Progenitor cell of endocrine pancreas (in vitro differentiated cells): ENCODE measurements around the gene EVA1A. TPM values are rescaled to one million over a fixed set of nuclear protein-coding genes. Genes with fewer than 3 reads are reported as not detected.

ENCODE experiments used
- DNase-seq: peaks from one replicate; pipeline ENCODE4 v3.0.0; 2021; ENCODE audit warnings: low spot score; ENCODE audit not compliant: unreplicated experiment
- H3K27ac Mint-ChIP-seq: 2 replicates; pipeline ENCODE4 v1.8.0; 2021; ENCODE audit warnings: mild to moderate bottlenecking, moderate library complexity, mixed read lengths
- H3K27me3 Mint-ChIP-seq: 2 replicates; pipeline ENCODE4 v1.8.0; 2021; ENCODE audit warnings: mixed read lengths
- H3K36me3 Mint-ChIP-seq: 2 replicates; pipeline ENCODE4 v1.8.0; 2022; ENCODE audit warnings: mixed read lengths; ENCODE audit not compliant: insufficient read depth
- H3K4me1 Mint-ChIP-seq: 2 replicates; pipeline ENCODE4 v1.8.0; 2021; ENCODE audit warnings: low read depth, mixed read lengths
- H3K4me3 Mint-ChIP-seq: 2 replicates; pipeline ENCODE4 v1.8.0; 2021; ENCODE audit warnings: low read depth, mild to moderate bottlenecking, moderate library complexity, mixed read lengths
- H3K9me3 Mint-ChIP-seq: 2 replicates; pipeline ENCODE4 v1.8.0; 2021; ENCODE audit warnings: low read depth, mixed read lengths
- CTCF ChIP-seq: fragments of 200-600 bp; sonication (generic); IDR thresholded peaks from one replicate; pipeline ENCODE4 v1.5.0; 2021; ENCODE audit warnings: antibody characterized with exemption, mild to moderate bottlenecking; ENCODE audit not compliant: unreplicated experiment
- total RNA-seq: library from RNA; stranded (reverse); gene quantifications from 2 replicates; pipeline ENCODE4 v1.2.1, GENCODE V29; 2021

The EVA1A gene
- total RNA-seq, 1 donor from 2014 or later, result 10.9 TPM

GRCh38 chr2:75580156-75580555 is 19.4 kb upstream of the EVA1A start:
- no peaks in the 10 kb centered on the region for H3K4me1 Mint-ChIP-seq
- DNase-seq, result no peak
- no peaks in the 10 kb centered on the region for H3K27me3 Mint-ChIP-seq
- no peak for TF ChIP-seq CTCF
- H3K4me3 Mint-ChIP-seq, result no peak overlapping the region
- H3K9me3 Mint-ChIP-seq, result peaks cover 12% of the 10 kb centered on the region
- no peak overlapping the region for H3K27ac Mint-ChIP-seq
- no peaks in the 10 kb centered on the region for H3K36me3 Mint-ChIP-seq

DNA sequence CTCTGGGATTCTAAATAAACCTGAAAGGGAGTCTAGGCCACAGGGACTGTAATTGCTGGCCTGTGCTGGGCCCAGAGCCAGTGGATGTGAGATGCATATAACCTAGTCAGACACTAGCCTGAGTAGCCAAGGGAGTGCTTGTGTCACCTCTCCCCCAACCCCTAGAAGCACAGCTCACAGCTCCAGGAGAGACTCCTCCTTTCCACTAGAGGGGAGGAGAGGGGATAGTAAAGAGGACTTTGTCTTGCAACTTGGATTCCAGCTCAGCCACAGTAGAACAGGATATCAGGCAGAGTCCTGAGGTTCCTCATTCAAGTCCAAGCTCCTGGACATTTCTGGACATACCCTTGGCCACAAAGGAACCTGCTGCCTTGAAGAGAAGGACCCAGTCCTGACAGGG is 18.4 kb upstream of the EVA1A start:
- Mint-ChIP-seq H3K9me3 (peaks cover 12% of the 10 kb centered on the region), H3K36me3 (no peaks in the 10 kb centered on the region), H3K27me3 (no peaks in the 10 kb centered on the region), H3K27ac (no peak overlapping the region), H3K4me3 (no peak overlapping the region), H3K4me1 (no peaks in the 10 kb centered on the region)
- TF ChIP-seq CTCF, result no peak
- no peak for DNase-seq

- H3K36me3 Mint-ChIP-seq, result no peaks in the 10 kb centered on the region
- peaks cover 12% of the 10 kb centered on the region for H3K9me3 Mint-ChIP-seq
- no peak for TF ChIP-seq CTCF
- no peak overlapping the region for H3K27ac Mint-ChIP-seq
- no peaks in the 10 kb centered on the region for H3K27me3 Mint-ChIP-seq
- DNase-seq, result no peak
- H3K4me1 Mint-ChIP-seq, result no peaks in the 10 kb centered on the region
- H3K4me3 Mint-ChIP-seq, result no peak overlapping the region
Observed at GRCh38 chr2:75577280-75577679, 16.5 kb upstream of the EVA1A start.

- H3K27me3 Mint-ChIP-seq, result no peaks in the 10 kb centered on the region
- no peak overlapping the region for H3K27ac Mint-ChIP-seq
- H3K36me3 Mint-ChIP-seq, result no peaks in the 10 kb centered on the region
- H3K9me3 Mint-ChIP-seq, result no peaks in the 10 kb centered on the region
- H3K4me1 Mint-ChIP-seq, result peaks cover 24% of the 10 kb centered on the region
- no peak for TF ChIP-seq CTCF
- H3K4me3 Mint-ChIP-seq, result no peak overlapping the region
- DNase-seq, result no peak
Observed at GRCh38 chr2:75574106-75574505, 13.4 kb upstream of the EVA1A start.

DNA sequence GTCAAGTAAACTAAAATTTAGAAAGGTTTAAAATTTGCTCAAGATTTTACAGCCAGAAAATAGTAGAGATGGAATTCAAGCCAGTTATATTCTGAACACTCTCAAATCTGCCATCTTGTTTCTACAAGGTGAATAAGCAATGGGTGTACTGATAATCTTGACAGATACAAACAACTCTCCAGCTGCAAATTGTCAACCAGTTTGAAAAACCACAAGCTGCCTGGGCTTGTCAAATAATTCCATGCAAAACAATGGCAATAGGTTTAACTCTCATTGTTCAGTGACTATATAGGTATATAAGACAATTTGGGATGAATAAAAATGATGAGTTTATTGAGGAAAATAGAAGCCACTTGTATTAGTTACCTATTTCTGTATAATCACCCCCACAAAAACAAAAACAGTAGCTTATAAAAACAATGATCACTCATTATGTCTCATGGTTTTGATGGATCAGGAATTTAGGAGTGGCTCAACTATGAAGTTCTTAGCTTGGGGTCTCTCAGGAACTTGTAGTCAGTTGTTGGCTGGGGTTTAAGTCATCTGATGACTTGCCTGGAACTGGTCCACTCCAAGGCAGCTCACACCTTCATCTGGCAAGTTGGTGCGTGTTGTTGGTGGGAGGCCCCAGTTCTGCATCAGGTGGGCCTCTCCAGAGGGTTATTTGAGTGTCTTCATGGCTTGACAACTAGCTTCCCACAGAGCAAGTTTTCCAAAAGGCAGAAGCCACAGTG is 12.6 kb upstream of the EVA1A start:
- no peaks in the 10 kb centered on the region for H3K36me3 Mint-ChIP-seq
- H3K27me3 Mint-ChIP-seq, result no peaks in the 10 kb centered on the region
- TF ChIP-seq CTCF, result no peak
- H3K4me3 Mint-ChIP-seq, result no peak overlapping the region
- no peaks in the 10 kb centered on the region for H3K9me3 Mint-ChIP-seq
- H3K4me1 Mint-ChIP-seq, result peaks cover 24% of the 10 kb centered on the region
- H3K27ac Mint-ChIP-seq, result peak overlapping the region; percentile 38
- no peak for DNase-seq
